Smooth muscle cell (in vitro differentiated cells): ENCODE measurements around the gene STXBP6. TPM values are rescaled to one million over a fixed set of nuclear protein-coding genes. Genes with fewer than 3 reads are reported as not detected.

Source experiments
- DNase-seq: peaks from one replicate; lab custom pipeline; 2025; ENCODE audit not compliant: unreplicated experiment; lab: John Stamatoyannopoulos, UW
- H2AFZ ChIP-seq: fragments of 200-600 bp; sonication (generic); 2 replicates; pipeline ENCODE4 v1.6.0; 2016; ENCODE audit warnings: antibody characterized with exemption, low read depth, mild to moderate bottlenecking
- H3F3A ChIP-seq: fragments of 200-600 bp; sonication (generic); 2 replicates; pipeline ENCODE4 v1.6.0; 2017; ENCODE audit warnings: antibody characterized with exemption, low read depth
- H3K27ac ChIP-seq: fragments of 200-600 bp; sonication (generic); 2 replicates; pipeline ENCODE4 v1.5.1; 2016; ENCODE audit warnings: low read depth, mild to moderate bottlenecking
- H3K27me3 ChIP-seq: fragments of 200-600 bp; sonication (generic); 2 replicates; pipeline ENCODE4 v1.6.1; 2016; ENCODE audit warnings: low read depth, mild to moderate bottlenecking
- H3K36me3 ChIP-seq: fragments of 200-600 bp; sonication (generic); 2 replicates; pipeline ENCODE4 v1.5.1; 2016; ENCODE audit warnings: low read depth
- H3K4me1 ChIP-seq: fragments of 200-600 bp; sonication (generic); 2 replicates; pipeline ENCODE4 v1.5.1; 2016; ENCODE audit warnings: low read depth
- H3K4me2 ChIP-seq: fragments of 200-600 bp; sonication (generic); 2 replicates; pipeline ENCODE4 v1.6.0; 2016; ENCODE audit warnings: mild to moderate bottlenecking
- H3K4me3 ChIP-seq: fragments of 200-600 bp; sonication (generic); 2 replicates; pipeline ENCODE4 v1.5.1; 2016; ENCODE audit warnings: mild to moderate bottlenecking
- H3K79me2 ChIP-seq: fragments of 200-600 bp; sonication (generic); 2 replicates; pipeline ENCODE4 v1.6.0; 2016; ENCODE audit warnings: low read depth, mild to moderate bottlenecking
- H3K9ac ChIP-seq: fragments of 200-600 bp; sonication (generic); 2 replicates; pipeline ENCODE4 v1.6.0; 2016; ENCODE audit warnings: low read depth
- H3K9me3 ChIP-seq: fragments of 200-600 bp; sonication (generic); replicated peaks from 2 replicates; pipeline ENCODE4 v1.5.1; 2016; ENCODE audit warnings: low read depth
- H4K20me1 ChIP-seq: fragments of 200-600 bp; sonication (generic); 2 replicates; pipeline ENCODE4 v1.6.0; 2016; ENCODE audit warnings: low read depth
- CTCF ChIP-seq: fragments of 200-600 bp; sonication (generic); IDR thresholded peaks from 2 replicates; pipeline ENCODE4 v1.5.1; 2017; ENCODE audit warnings: borderline replicate concordance, mild to moderate bottlenecking, antibody characterized with exemption; ENCODE audit not compliant: insufficient read depth, poor library complexity, severe bottlenecking
- WGBS: methylation state at CpG from one replicate; pipeline ENCODE4 v1.1.7; 2016; ENCODE audit warnings: low lambda C conversion rate; 5-methylcytosine and 5-hydroxymethylcytosine counted together
- polyA plus RNA-seq: library from polyadenylated mRNA; unstranded; fragments of >200 nt; fragmentation: Nextera tagmentation; extraction: Ambion mirVana; gene quantifications from 2 replicates; pipeline ENCODE4 v1.2.1, GENCODE V29; 2016
- total RNA-seq: library from RNA; depleted of rRNA; stranded (reverse); fragments of >200 nt; gene quantifications from 2 replicates; pipeline ENCODE4 v1.2.3, GENCODE V29; 2014

The STXBP6 gene
- total and polyA plus RNA-seq, 2 experiments from 2014 or later = 144 to 170 TPM

- Histone ChIP-seq H3K79me2 (peaks cover 10% of the 10 kb centered on the region), H3K27me3 (no peaks in the 10 kb centered on the region), H3F3A (peaks cover 14% of the 10 kb centered on the region), H3K4me3 (no peak overlapping the region), H4K20me1 (peaks cover 50% of the 10 kb centered on the region), H2AFZ (no peak overlapping the region), H3K27ac (peak overlapping the region; percentile 39), H3K36me3 (no peaks in the 10 kb centered on the region), H3K9me3 (no peaks in the 10 kb centered on the region), H3K4me1 (peaks cover 10% of the 10 kb centered on the region), H3K9ac (no peak overlapping the region), H3K4me2 (no peak overlapping the region)
- 73% methylated on average over 9 of the region's 9 CpGs for WGBS
- TF ChIP-seq CTCF = no peak
- no peak for DNase-seq
Measured at GRCh38 chr14:24815543-24815942, 234.4 kb downstream of the STXBP6 start.

- no peak for TF ChIP-seq CTCF
- Histone ChIP-seq H4K20me1 (peaks cover 45% of the 10 kb centered on the region), H3K4me1 (peaks cover 10% of the 10 kb centered on the region), H3K27me3 (no peaks in the 10 kb centered on the region), H3F3A (peaks cover 10% of the 10 kb centered on the region), H3K4me2 (no peak overlapping the region), H3K79me2 (peaks cover 10% of the 10 kb centered on the region), H3K4me3 (no peak overlapping the region), H3K27ac (no peak overlapping the region), H3K9ac (no peak overlapping the region), H3K9me3 (no peaks in the 10 kb centered on the region), H2AFZ (no peak overlapping the region), H3K36me3 (no peaks in the 10 kb centered on the region)
- 94% methylated on average over 2 of the region's 2 CpGs for WGBS
- DNase-seq = no peak
Measured at GRCh38 chr14:24814944-24815343, 235.0 kb downstream of the STXBP6 start.

DNA sequence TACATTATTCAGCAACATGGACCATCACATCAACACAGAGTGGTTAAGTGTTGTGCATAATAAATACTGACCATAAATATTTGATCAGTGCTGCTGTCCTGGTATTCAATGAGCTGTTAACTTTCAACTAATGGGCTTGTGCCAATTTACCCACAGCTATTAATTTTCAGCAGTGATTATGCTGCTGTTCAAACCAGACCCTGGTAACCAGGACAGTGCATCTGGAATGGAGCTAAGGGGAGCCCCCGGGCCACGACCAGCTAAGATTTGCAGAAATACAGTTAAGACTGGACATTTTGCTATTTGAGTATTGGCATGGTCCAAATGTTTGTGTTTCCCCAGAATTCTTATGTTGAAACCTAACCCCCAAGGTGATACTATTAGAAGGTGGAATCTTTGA is 235.6 kb downstream of the STXBP6 start:
- Histone ChIP-seq H3K9ac (no peak overlapping the region), H3K36me3 (no peaks in the 10 kb centered on the region), H3K79me2 (peaks cover 10% of the 10 kb centered on the region), H3K9me3 (no peaks in the 10 kb centered on the region), H3K27me3 (no peaks in the 10 kb centered on the region), H4K20me1 (peaks cover 42% of the 10 kb centered on the region), H3K27ac (no peak overlapping the region), H3K4me2 (no peak overlapping the region), H3K4me1 (peaks cover 10% of the 10 kb centered on the region), H3F3A (peaks cover 5% of the 10 kb centered on the region), H3K4me3 (no peak overlapping the region), H2AFZ (no peak overlapping the region)
- no peak for DNase-seq
- WGBS = 93% methylated on average over 2 of the region's 2 CpGs
- TF ChIP-seq CTCF = no peak

DNA sequence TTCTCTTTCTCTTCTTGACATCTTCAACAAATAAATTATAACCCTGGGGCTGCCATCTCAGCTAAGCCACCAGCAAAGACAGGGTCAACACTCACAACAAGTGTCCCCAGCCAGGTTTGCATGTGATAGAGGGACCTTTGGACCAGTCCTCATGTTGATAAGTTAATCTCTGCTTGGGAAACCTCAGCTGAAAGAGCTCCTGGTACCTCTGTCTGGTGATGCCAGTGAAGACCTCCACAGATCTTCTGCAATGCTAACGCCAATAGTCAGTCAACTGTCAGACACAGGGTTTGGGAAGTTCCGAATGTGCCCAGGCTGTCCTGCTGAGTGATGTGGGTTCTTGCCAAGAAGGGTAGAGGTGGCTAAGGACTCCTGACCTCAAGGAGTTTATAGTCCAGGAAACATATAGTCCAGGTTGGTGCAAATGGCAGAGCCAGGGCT is 236.1 kb downstream of the STXBP6 start:
- Histone ChIP-seq H4K20me1 (peaks cover 40% of the 10 kb centered on the region), H3K4me3 (no peak overlapping the region), H3K79me2 (peaks cover 10% of the 10 kb centered on the region), H3K4me1 (peaks cover 8% of the 10 kb centered on the region), H3K36me3 (no peaks in the 10 kb centered on the region), H3K27me3 (no peaks in the 10 kb centered on the region), H3K9ac (no peak overlapping the region), H3K4me2 (no peak overlapping the region), H3K9me3 (no peaks in the 10 kb centered on the region), H2AFZ (no peak overlapping the region), H3K27ac (no peak overlapping the region), H3F3A (peaks cover 4% of the 10 kb centered on the region)
- TF ChIP-seq CTCF = no peak
- DNase-seq = no peak
- WGBS = 93% methylated on average over 2 of the region's 2 CpGs
